ENCODE data around the gene MAGI1.
"Not testable (repeated sequence)": the region's sequence is repeated elsewhere in the genome, so short reads cannot be mapped to it uniquely, and the experiment has no call there.

The MAGI1 gene

GRCh38 chr3:65739901-65740541 is 298.7 kb downstream of the MAGI1 start:
- DNase-seq, result no peak

GRCh38 chr3:65734792-65735191 is 303.9 kb downstream of the MAGI1 start:
- DNase-seq, result no peak

GRCh38 chr3:65734382-65734781 is 304.3 kb downstream of the MAGI1 start:
- DNase-seq, result no peak

GRCh38 chr3:65733459-65733858 is 305.3 kb downstream of the MAGI1 start:
- DNase-seq, result no peak

GRCh38 chr3:65732051-65732935 is 306.4 kb downstream of the MAGI1 start:
- no peak for DNase-seq

- no peak for DNase-seq
Observed at GRCh38 chr3:65730449-65730848, 308.3 kb downstream of the MAGI1 start.

GRCh38 chr3:65729973-65730372 is 308.7 kb downstream of the MAGI1 start:
- DNase-seq, result no peak

GRCh38 chr3:65729555-65729954 is 309.2 kb downstream of the MAGI1 start:
- no peak for DNase-seq

- DNase-seq, result no peak
Observed at GRCh38 chr3:65728138-65728537, 310.6 kb downstream of the MAGI1 start.

- DNase-seq, result no peak
Observed at GRCh38 chr3:65723985-65724384, 314.7 kb downstream of the MAGI1 start.

- no peak for DNase-seq
Observed at GRCh38 chr3:65723011-65723410, 315.7 kb downstream of the MAGI1 start.

- no peak for DNase-seq
Observed at GRCh38 chr3:65720989-65721737, 317.6 kb downstream of the MAGI1 start.

GRCh38 chr3:65719639-65720038 is 319.1 kb downstream of the MAGI1 start:
- DNase-seq, result not testable (repeated sequence)

GRCh38 chr3:65717676-65718346 is 320.9 kb downstream of the MAGI1 start:
- no peak for DNase-seq

GRCh38 chr3:65716071-65716751 is 322.5 kb downstream of the MAGI1 start:
- DNase-seq, result no peak

GRCh38 chr3:65714134-65714533 is 324.6 kb downstream of the MAGI1 start:
- DNase-seq, result no peak

GRCh38 chr3:65713016-65713415 is 325.7 kb downstream of the MAGI1 start:
- no peak for DNase-seq

- no peak for DNase-seq
Observed at GRCh38 chr3:65712140-65712539, 326.6 kb downstream of the MAGI1 start.

GRCh38 chr3:65706776-65707568 is 331.7 kb downstream of the MAGI1 start:
- no peak for DNase-seq

- DNase-seq, result no peak
Observed at GRCh38 chr3:65706301-65706700, 332.4 kb downstream of the MAGI1 start.

GRCh38 chr3:65703820-65704219 is 334.9 kb downstream of the MAGI1 start:
- no peak for DNase-seq

- DNase-seq, result no peak
Observed at GRCh38 chr3:65703026-65703425, 335.7 kb downstream of the MAGI1 start.
